ENCODE results near the gene ARHGAP42.
"Not testable (repeated sequence)": the region's sequence is repeated elsewhere in the genome, so short reads cannot be mapped to it uniquely, and the experiment has no call there.

The ARHGAP42 gene

GRCh38 chr11:100719809-100720221, 32.7 kb downstream of the ARHGAP42 start:
- DNase-seq (ENCODE audit: low read depth, low spot score): peak; percentile 63

- DNase-seq (ENCODE audit: low read depth, low spot score): no peak
Observed at GRCh38 chr11:100726680-100727079, 39.6 kb downstream of the ARHGAP42 start.

GRCh38 chr11:100727410-100727809, 40.3 kb downstream of the ARHGAP42 start:
- no peak for DNase-seq (ENCODE audit: low read depth, low spot score)

GRCh38 chr11:100730266-100730665, 43.2 kb downstream of the ARHGAP42 start:
- no peak for DNase-seq (ENCODE audit: low read depth, low spot score)

- DNase-seq (ENCODE audit: low read depth, low spot score): no peak
Observed at GRCh38 chr11:100731471-100731870, 44.4 kb downstream of the ARHGAP42 start.

- DNase-seq (ENCODE audit: low read depth, low spot score): no peak
Observed at GRCh38 chr11:100732949-100733348, 45.9 kb downstream of the ARHGAP42 start.

- DNase-seq (ENCODE audit: low read depth, low spot score): no peak
Observed at GRCh38 chr11:100734743-100735527, 47.8 kb downstream of the ARHGAP42 start.

GRCh38 chr11:100735949-100736675, 49.0 kb downstream of the ARHGAP42 start:
- DNase-seq (ENCODE audit: low read depth, low spot score): no peak

- DNase-seq (ENCODE audit: low read depth, low spot score): no peak
Observed at GRCh38 chr11:100738701-100739270, 51.7 kb downstream of the ARHGAP42 start.

- peak; percentile 86 for DNase-seq (ENCODE audit: low read depth, low spot score)
Observed at GRCh38 chr11:100739666-100740065, 52.6 kb downstream of the ARHGAP42 start.

GRCh38 chr11:100740440-100740839, 53.4 kb downstream of the ARHGAP42 start:
- no peak for DNase-seq (ENCODE audit: low read depth, low spot score)

GRCh38 chr11:100741866-100742625, 55.0 kb downstream of the ARHGAP42 start:
- no peak for DNase-seq (ENCODE audit: low read depth, low spot score)

- no peak for DNase-seq (ENCODE audit: low read depth, low spot score)
Observed at GRCh38 chr11:100746448-100746847, 59.4 kb downstream of the ARHGAP42 start.

- no peak for DNase-seq (ENCODE audit: low read depth, low spot score)
Observed at GRCh38 chr11:100748153-100748552, 61.1 kb downstream of the ARHGAP42 start.

- DNase-seq (ENCODE audit: low read depth, low spot score): not testable (repeated sequence)
Observed at GRCh38 chr11:100749887-100750565, 62.9 kb downstream of the ARHGAP42 start.

GRCh38 chr11:100750566-100750891, 63.4 kb downstream of the ARHGAP42 start:
- DNase-seq (ENCODE audit: low read depth, low spot score): not testable (repeated sequence)

GRCh38 chr11:100752371-100753171, 65.5 kb downstream of the ARHGAP42 start:
- no peak for DNase-seq (ENCODE audit: low read depth, low spot score)

GRCh38 chr11:100753172-100753543, 66.1 kb downstream of the ARHGAP42 start:
- DNase-seq (ENCODE audit: low read depth, low spot score): no peak

- DNase-seq (ENCODE audit: low read depth, low spot score): no peak
Observed at GRCh38 chr11:100753571-100753970, 66.5 kb downstream of the ARHGAP42 start.

- DNase-seq (ENCODE audit: low read depth, low spot score): no peak
Observed at GRCh38 chr11:100756559-100756958, 69.5 kb downstream of the ARHGAP42 start.

- DNase-seq (ENCODE audit: low read depth, low spot score): no peak
Observed at GRCh38 chr11:100757646-100758045, 70.6 kb downstream of the ARHGAP42 start.
